NCI-H460 (cell line): ENCODE results near the gene PECR. TPM values are rescaled to one million over a fixed set of nuclear protein-coding genes. Genes with fewer than 3 reads are reported as not detected.
A peak's percentile ranks its signal among the peaks of the same experiment; 100 is the strongest.
"Not testable (repeated sequence)": the region's sequence is repeated elsewhere in the genome, so short reads cannot be mapped to it uniquely, and the experiment has no call there.

Experiments
- DNase-seq: peaks from one replicate; pipeline ENCODE4 v3.0.0-alpha.2; 2016; ENCODE audit warnings: low read depth; ENCODE audit errors: extremely low read depth
- total RNA-seq: library from RNA; depleted of rRNA; stranded (reverse); fragments of >200 nt; shearing (Covaris generic); gene quantifications from 2 replicates; pipeline ENCODE4 v1.2.3, GENCODE V29; 2014

PECR gene
- total RNA-seq, 1 experiment from 2014 or later = 36.2 TPM

GRCh38 chr2:216033403-216033802, 48.2 kb downstream of the PECR start:
- no peak for DNase-seq

- no peak for DNase-seq
These were observed 49.5 kb downstream of the PECR start for GRCh38 chr2:216031960-216032689.

- DNase-seq = no peak
These were observed 51.4 kb downstream of the PECR start for GRCh38 chr2:216030216-216030615.

GRCh38 chr2:216029416-216030129, 52.0 kb downstream of the PECR start:
- no peak for DNase-seq

GRCh38 chr2:216024779-216025336, 56.8 kb downstream of the PECR start:
- DNase-seq = no peak

- DNase-seq = peak; percentile 49
These were observed 58.5 kb downstream of the PECR start for GRCh38 chr2:216023055-216023648.

GRCh38 chr2:216021768-216022565, 59.6 kb downstream of the PECR start:
- no peak for DNase-seq

- DNase-seq = no peak
These were observed 62.9 kb downstream of the PECR start for GRCh38 chr2:216018709-216019108.

- DNase-seq = no peak
These were observed 64.2 kb downstream of the PECR start for GRCh38 chr2:216017365-216017764.

GRCh38 chr2:216016581-216016980, 65.0 kb downstream of the PECR start:
- DNase-seq = no peak

- no peak for DNase-seq
These were observed 65.7 kb downstream of the PECR start for GRCh38 chr2:216015722-216016464.

- DNase-seq = no peak
These were observed 66.6 kb downstream of the PECR start for GRCh38 chr2:216014986-216015385.

GRCh38 chr2:216014006-216014405, 67.6 kb downstream of the PECR start:
- no peak for DNase-seq

GRCh38 chr2:216013080-216013909, 68.3 kb downstream of the PECR start, which contains the start of gene MREG:
MREG (minus strand) TSS chr2:216013551; CDS start chr2:216013327, 224 bp downstream.
- DNase-seq = peak; percentile 74

GRCh38 chr2:216012830-216013079, 68.9 kb downstream of the PECR start:
- DNase-seq = no peak

- DNase-seq = no peak
These were observed 69.3 kb downstream of the PECR start for GRCh38 chr2:216012133-216012829.

- DNase-seq = not testable (repeated sequence)
These were observed 72.4 kb downstream of the PECR start for GRCh38 chr2:216009215-216009614.

- no peak for DNase-seq
These were observed 73.2 kb downstream of the PECR start for GRCh38 chr2:216008387-216008786.
